ENCODE data around the gene STAT6. TPM values are rescaled to one million over a fixed set of nuclear protein-coding genes. Genes with fewer than 3 reads are reported as not detected.
A peak's percentile ranks its signal among the peaks of the same experiment; 100 is the strongest.

STAT6 gene
- total RNA-seq = 100 to 1,000 TPM; 262 to 265 TPM
- 82.8 TPM for polyA plus RNA-seq

DNA sequence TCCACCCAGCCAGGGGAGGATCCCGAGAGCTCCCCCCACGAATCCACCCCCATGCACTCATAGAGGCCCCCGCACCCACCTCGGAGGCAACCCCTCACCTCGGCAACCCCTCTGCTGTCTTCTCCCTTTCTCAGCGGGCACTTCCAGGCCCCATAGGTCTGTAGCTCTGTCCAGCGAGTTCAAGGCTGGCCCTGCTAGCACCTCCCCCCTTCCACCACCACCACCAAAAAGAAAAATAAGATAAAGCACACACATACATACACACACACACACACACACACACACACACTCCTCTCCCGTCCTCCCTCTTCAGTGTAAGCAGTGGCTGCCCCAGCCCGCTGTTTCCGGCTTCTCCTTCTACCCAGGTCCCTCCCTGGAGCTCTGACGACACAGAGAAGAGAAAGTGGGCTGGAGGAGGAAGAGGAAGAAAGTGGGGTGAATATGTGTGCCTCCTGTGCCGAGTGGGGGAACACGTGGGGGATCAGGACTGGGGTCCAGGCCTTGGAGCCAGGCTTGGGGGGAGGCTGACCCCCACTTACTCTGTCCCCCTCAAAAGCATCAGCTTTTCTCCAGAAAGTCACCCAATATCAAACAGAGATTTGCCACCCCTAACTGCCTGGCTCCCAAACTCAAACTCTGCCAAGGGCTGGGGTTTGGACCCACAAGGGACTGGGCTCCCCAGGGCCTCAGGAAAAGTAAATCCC lies at the start of gene STAT6:
Gene STAT6 (minus strand): TSS at position 332 of the 704 bp plus-strand sequence. CDS start 3,084 bp downstream, outside the sequence.
- peak within 1 kb of the TSS; percentile 99 for H3K4me3 ChIP-seq (ENCODE audit: low read length)
- H3K4me3 Mint-ChIP-seq = peak within 1 kb of the TSS; percentile 96 to 100 (median 99)
- peaks cover 0 to 9% of the 10 kb centered on the region in 2 donors for H3K27me3 Mint-ChIP-seq
- POLR2A ChIA-PET = interaction anchor here (0.6 to 4.5 kb wide), 17 partner anchors 9 to 466 kb away, joined by 3 to 131 read pairs (median 5); partner anchors contain the start of genes ATP5F1B, LRP1, NAB2 and NACA
- H3K27me3 ChIP-seq (ENCODE audit: insufficient read depth, low read length, poor library complexity, severe bottlenecking) = no peaks in the 10 kb centered on the region
- H3K27ac ChIP-seq (ENCODE audit: low read depth, low read length) = peak within 1 kb of the TSS; percentile 96
- H3K9me3 ChIP-seq (ENCODE audit: low read length) = no peaks in the 10 kb centered on the region
- peaks cover 0 to 4% (median 0%) of the 10 kb centered on the region in 5 donors for H3K9me3 Mint-ChIP-seq
- peak; percentile 76 to 93 (median 88) for DNase-seq
- peaks cover 32% of the 10 kb centered on the region for H3K4me1 ChIP-seq (ENCODE audit: insufficient read depth, low read length)
- peaks cover 18% of the 10 kb centered on the region for H3K36me3 ChIP-seq (ENCODE audit: insufficient read depth, low read length)
- H3K4me1 Mint-ChIP-seq = peaks cover 38 to 53% (median 50%) of the 10 kb centered on the region in 3 donors
- peak within 1 kb of the TSS; percentile 95 to 100 (median 98) for H3K27ac Mint-ChIP-seq
- CTCF ChIA-PET = interaction anchor here (0.8 to 10.8 kb wide), 25 partner anchors 8 to 353 kb away, joined by 3 to 195 read pairs (median 8); partner anchors contain the start of genes LRP1, NAB2 and NEMP1
- peaks cover 3 to 43% (median 6%) of the 10 kb centered on the region in 3 donors for H3K36me3 Mint-ChIP-seq

DNA sequence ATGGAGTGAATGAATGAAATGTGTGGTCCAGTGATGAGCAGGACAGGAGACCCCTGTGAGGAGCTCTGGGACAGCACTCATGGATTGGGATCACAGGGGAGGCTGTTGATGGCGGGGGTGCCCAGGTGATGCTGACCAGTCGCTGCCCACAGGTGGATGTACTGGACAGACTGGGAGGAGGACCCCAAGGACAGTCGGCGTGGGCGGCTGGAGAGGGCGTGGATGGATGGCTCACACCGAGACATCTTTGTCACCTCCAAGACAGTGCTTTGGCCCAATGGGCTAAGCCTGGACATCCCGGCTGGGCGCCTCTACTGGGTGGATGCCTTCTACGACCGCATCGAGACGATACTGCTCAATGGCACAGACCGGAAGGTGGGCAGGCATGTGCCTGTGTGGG lies 49.6 kb upstream of the STAT6 start:
- Mint-ChIP-seq H3K4me3 (no peak overlapping the region), H3K27ac (peak overlapping the region in 1 of 8 donors; percentile 17), H3K9me3 (no peaks in the 10 kb centered on the region), H3K36me3 (no peaks in the 10 kb centered on the region), H3K27me3 (peaks cover 0 to 10% of the 10 kb centered on the region in 2 donors), H3K4me1 (peaks cover 6 to 13% (median 8%) of the 10 kb centered on the region in 3 donors)
- H3K27ac ChIP-seq (ENCODE audit: low read depth, low read length) = no peak overlapping the region
- H3K27me3 ChIP-seq (ENCODE audit: insufficient read depth, low read length, poor library complexity, severe bottlenecking) = no peaks in the 10 kb centered on the region
- POLR2A ChIA-PET = no interaction called here
- H3K9me3 ChIP-seq (ENCODE audit: low read length) = no peaks in the 10 kb centered on the region
- peaks cover 5% of the 10 kb centered on the region for H3K4me1 ChIP-seq (ENCODE audit: insufficient read depth, low read length)
- H3K36me3 ChIP-seq (ENCODE audit: insufficient read depth, low read length) = no peaks in the 10 kb centered on the region
- CTCF ChIA-PET = no interaction called here
- no peak for DNase-seq
- H3K4me3 ChIP-seq (ENCODE audit: low read length) = no peak overlapping the region

GRCh38 chr12:57160040-57160439 lies 48.9 kb upstream of the STAT6 start:
- DNase-seq = no peak
- Mint-ChIP-seq H3K27me3 (peaks cover 3 to 10% of the 10 kb centered on the region in 2 donors), H3K4me3 (no peak overlapping the region), H3K36me3 (no peaks in the 10 kb centered on the region), H3K4me1 (peaks cover 6 to 13% (median 8%) of the 10 kb centered on the region in 3 donors), H3K27ac (no peak overlapping the region), H3K9me3 (no peaks in the 10 kb centered on the region)
- Histone ChIP-seq H3K36me3 (ENCODE audit: insufficient read depth, low read length) (no peaks in the 10 kb centered on the region), H3K27me3 (ENCODE audit: insufficient read depth, low read length, poor library complexity, severe bottlenecking) (no peaks in the 10 kb centered on the region), H3K27ac (ENCODE audit: low read depth, low read length) (no peak overlapping the region), H3K9me3 (ENCODE audit: low read length) (no peaks in the 10 kb centered on the region), H3K4me3 (ENCODE audit: low read length) (no peak overlapping the region), H3K4me1 (ENCODE audit: insufficient read depth, low read length) (peaks cover 5% of the 10 kb centered on the region)
- ChIA-PET POLR2A (no interaction called here), CTCF (no interaction called here)

GRCh38 chr12:57159311-57159710 lies 48.1 kb upstream of the STAT6 start:
- H3K9me3 ChIP-seq (ENCODE audit: low read length) = no peaks in the 10 kb centered on the region
- Mint-ChIP-seq H3K27ac (no peak overlapping the region), H3K27me3 (peaks cover 3 to 10% of the 10 kb centered on the region in 2 donors), H3K4me3 (no peak overlapping the region), H3K9me3 (no peaks in the 10 kb centered on the region), H3K36me3 (no peaks in the 10 kb centered on the region), H3K4me1 (peaks cover 6 to 13% (median 8%) of the 10 kb centered on the region in 3 donors)
- ChIA-PET POLR2A (no interaction called here), CTCF (no interaction called here)
- no peak for DNase-seq
- no peak overlapping the region for H3K27ac ChIP-seq (ENCODE audit: low read depth, low read length)
- peaks cover 5% of the 10 kb centered on the region for H3K4me1 ChIP-seq (ENCODE audit: insufficient read depth, low read length)
- H3K36me3 ChIP-seq (ENCODE audit: insufficient read depth, low read length) = no peaks in the 10 kb centered on the region
- H3K27me3 ChIP-seq (ENCODE audit: insufficient read depth, low read length, poor library complexity, severe bottlenecking) = no peaks in the 10 kb centered on the region
- no peak overlapping the region for H3K4me3 ChIP-seq (ENCODE audit: low read length)

DNA sequence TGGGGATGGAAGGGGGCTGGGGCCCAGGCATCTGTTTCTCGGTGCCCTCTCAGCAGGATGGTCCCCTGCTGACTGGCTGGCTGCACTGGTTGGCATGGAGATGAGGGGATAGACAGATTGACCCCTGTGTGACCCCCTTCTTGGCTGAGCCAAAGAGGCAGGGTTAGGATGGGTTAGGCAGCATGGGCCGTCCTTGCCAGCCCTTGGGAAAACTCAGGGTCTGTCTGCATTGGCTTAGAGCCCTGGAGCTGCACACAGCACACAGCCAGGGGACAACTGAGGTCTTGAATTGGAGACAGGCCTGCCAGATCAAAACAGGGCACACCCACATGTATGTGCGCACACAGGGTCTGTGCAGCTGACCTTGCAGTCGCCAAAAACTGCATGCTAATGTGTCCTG lies 47.5 kb upstream of the STAT6 start:
- H3K4me3 ChIP-seq (ENCODE audit: low read length) = no peak overlapping the region
- Mint-ChIP-seq H3K36me3 (no peaks in the 10 kb centered on the region), H3K4me3 (no peak overlapping the region), H3K27ac (no peak overlapping the region), H3K27me3 (peaks cover 3 to 10% of the 10 kb centered on the region in 2 donors), H3K9me3 (no peaks in the 10 kb centered on the region), H3K4me1 (peaks cover 6 to 13% (median 8%) of the 10 kb centered on the region in 3 donors)
- DNase-seq = no peak
- no peak overlapping the region for H3K27ac ChIP-seq (ENCODE audit: low read depth, low read length)
- no peaks in the 10 kb centered on the region for H3K9me3 ChIP-seq (ENCODE audit: low read length)
- H3K36me3 ChIP-seq (ENCODE audit: insufficient read depth, low read length) = no peaks in the 10 kb centered on the region
- peaks cover 5% of the 10 kb centered on the region for H3K4me1 ChIP-seq (ENCODE audit: insufficient read depth, low read length)
- no peaks in the 10 kb centered on the region for H3K27me3 ChIP-seq (ENCODE audit: insufficient read depth, low read length, poor library complexity, severe bottlenecking)
- POLR2A ChIA-PET = no interaction called here
- CTCF ChIA-PET = no interaction called here

- Mint-ChIP-seq H3K27me3 (peaks cover 8 to 10% of the 10 kb centered on the region in 2 donors), H3K27ac (no peak overlapping the region), H3K4me3 (peak overlapping the region in 1 of 7 donors; percentile 6), H3K4me1 (peaks cover 6 to 13% (median 8%) of the 10 kb centered on the region in 3 donors), H3K9me3 (no peaks in the 10 kb centered on the region), H3K36me3 (no peaks in the 10 kb centered on the region)
- Histone ChIP-seq H3K27me3 (ENCODE audit: insufficient read depth, low read length, poor library complexity, severe bottlenecking) (no peaks in the 10 kb centered on the region), H3K9me3 (ENCODE audit: low read length) (no peaks in the 10 kb centered on the region), H3K4me1 (ENCODE audit: insufficient read depth, low read length) (peaks cover 5% of the 10 kb centered on the region), H3K4me3 (ENCODE audit: low read length) (no peak overlapping the region), H3K27ac (ENCODE audit: low read depth, low read length) (no peak overlapping the region), H3K36me3 (ENCODE audit: insufficient read depth, low read length) (no peaks in the 10 kb centered on the region)
- DNase-seq = no peak
- POLR2A ChIA-PET = no interaction called here
- CTCF ChIA-PET = interaction anchor here (1.0 kb wide), 1 partner anchor 25 kb away, joined by 4 read pairs; no protein-coding TSS in a partner anchor
Observed at GRCh38 chr12:57158186-57158585, 47.0 kb upstream of the STAT6 start.

DNA sequence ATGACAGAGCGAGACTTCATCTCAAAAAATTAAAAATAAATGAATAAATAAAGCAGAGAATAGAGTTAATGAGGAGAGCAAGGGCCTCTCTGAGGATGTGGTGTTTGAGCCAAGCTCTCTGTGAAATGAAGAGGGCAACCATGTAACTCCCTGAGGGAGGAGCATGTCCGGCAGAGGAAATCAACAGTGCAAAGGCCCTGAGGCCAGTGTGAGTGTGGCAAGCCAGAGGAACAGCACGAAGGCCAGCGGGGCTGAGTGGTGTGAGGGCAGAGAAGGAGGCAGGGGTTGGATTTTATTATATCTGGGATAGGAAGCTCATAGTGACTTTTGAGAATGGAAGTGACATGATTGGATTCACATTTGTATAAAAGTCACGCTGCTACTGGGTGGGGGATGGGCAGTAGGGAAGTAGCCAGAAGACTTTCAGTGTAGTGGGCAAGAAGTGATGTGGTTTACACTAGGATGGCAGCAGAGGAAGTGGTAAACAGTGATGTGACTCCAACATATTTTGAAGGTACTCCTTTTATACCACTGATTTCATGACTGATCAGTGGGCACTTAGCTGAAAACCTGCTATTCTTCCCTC lies 46.5 kb upstream of the STAT6 start:
- ChIA-PET CTCF (interaction anchor here (1.0 kb wide), 1 partner anchor 25 kb away, joined by 4 read pairs; no protein-coding TSS in a partner anchor), POLR2A (no interaction called here)
- Histone ChIP-seq H3K36me3 (ENCODE audit: insufficient read depth, low read length) (no peaks in the 10 kb centered on the region), H3K4me1 (ENCODE audit: insufficient read depth, low read length) (peaks cover 5% of the 10 kb centered on the region), H3K27ac (ENCODE audit: low read depth, low read length) (no peak overlapping the region), H3K27me3 (ENCODE audit: insufficient read depth, low read length, poor library complexity, severe bottlenecking) (no peaks in the 10 kb centered on the region), H3K4me3 (ENCODE audit: low read length) (no peak overlapping the region), H3K9me3 (ENCODE audit: low read length) (no peaks in the 10 kb centered on the region)
- Mint-ChIP-seq H3K27ac (peak overlapping the region in 2 of 8 donors; percentile 3 to 22), H3K36me3 (no peaks in the 10 kb centered on the region), H3K4me1 (peaks cover 6 to 13% (median 8%) of the 10 kb centered on the region in 3 donors), H3K9me3 (no peaks in the 10 kb centered on the region), H3K27me3 (peaks cover 9 to 10% of the 10 kb centered on the region in 2 donors), H3K4me3 (peak overlapping the region in 2 of 7 donors; percentile 6 to 15)
- DNase-seq = no peak

All from CD8-positive, alpha-beta memory T cell (primary cell).